ENCODE results near the gene MFSD6.
"Not testable (repeated sequence)": the region's sequence is repeated elsewhere in the genome, so short reads cannot be mapped to it uniquely, and the experiment has no call there.

Gene MFSD6

DNA sequence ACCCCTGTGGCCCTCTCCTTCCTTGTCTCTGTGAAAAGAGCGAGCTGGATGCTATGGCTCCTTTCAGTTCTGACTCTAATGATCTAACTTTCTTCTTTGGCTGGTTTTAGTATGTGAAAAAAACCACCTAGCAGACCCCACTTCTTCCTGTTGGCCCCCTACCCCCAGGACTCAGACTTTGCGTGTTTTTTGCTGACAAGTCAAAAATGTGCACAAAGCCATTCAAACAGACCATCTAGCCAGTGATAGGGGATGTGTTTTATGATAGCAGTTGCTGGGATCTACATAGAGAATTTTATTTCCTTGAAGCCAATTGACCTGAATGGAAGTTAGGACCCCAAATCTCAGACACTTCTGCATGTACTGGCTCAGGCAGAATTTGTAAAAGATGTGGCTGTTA is 49.1 kb downstream of the MFSD6 start:
- no peaks in the 10 kb centered on the region for H3K27me3 ChIP-seq
- no peaks in the 10 kb centered on the region; the same call in 1 of the 2 replicates for H4K20me1 ChIP-seq
- TF ChIP-seq Cebpa-rat (IDR thresholded peaks at IDR 0.05) = no peak
- no peak overlapping the region for H3K9ac ChIP-seq
- H3K36me3 ChIP-seq = peaks cover 17% of the 10 kb centered on the region; the same call in 1 of the 2 replicates
- H3K4me3 ChIP-seq = no peak overlapping the region
- H3K4me1 ChIP-seq = no peaks in the 10 kb centered on the region
- H3K4me2 ChIP-seq = no peak overlapping the region
- no peaks in the 10 kb centered on the region for H3K9me3 ChIP-seq
- H3K27ac ChIP-seq = no peak overlapping the region

DNA sequence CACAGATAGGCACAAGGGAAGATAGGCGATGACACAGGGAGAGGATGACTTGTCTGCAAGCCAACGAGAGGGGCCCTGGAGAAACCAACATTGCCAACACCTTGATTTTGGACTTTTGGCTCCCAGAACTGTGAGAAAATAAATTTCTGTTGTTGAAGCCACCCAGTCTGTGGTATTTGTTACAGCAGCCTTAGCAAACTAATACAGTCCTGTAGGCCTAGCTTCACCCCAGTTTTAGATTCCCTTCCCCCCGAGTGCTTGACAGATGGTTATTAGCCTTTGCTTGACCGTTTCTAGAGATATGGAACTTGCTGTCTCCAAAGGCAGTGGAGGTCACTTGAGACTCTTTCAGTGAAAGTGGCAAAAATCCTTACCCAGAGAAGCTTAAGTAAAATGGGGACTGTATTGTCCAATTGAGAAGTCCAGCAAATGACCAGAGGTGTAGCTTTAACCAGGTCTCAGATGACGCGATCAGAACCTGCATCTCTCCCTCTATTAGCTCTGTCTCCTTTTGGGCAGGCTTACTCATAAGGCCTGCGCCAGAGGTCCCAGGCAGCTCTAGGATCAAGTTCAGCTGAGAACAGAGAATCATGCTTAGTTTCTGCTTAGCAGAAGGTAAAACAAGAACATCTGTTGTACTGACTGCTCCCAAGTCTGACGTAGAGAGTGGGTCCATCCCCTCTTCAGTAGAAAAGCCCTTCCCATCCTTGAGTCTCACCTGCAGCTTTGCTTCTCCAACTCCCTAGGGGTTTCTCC is 50.4 kb downstream of the MFSD6 start:
- H3K27me3 ChIP-seq = no peaks in the 10 kb centered on the region
- no peaks in the 10 kb centered on the region for H3K9me3 ChIP-seq
- no peaks in the 10 kb centered on the region for H3K4me1 ChIP-seq
- H4K20me1 ChIP-seq = no peaks in the 10 kb centered on the region; the same call in 1 of the 2 replicates
- H3K9ac ChIP-seq = no peak overlapping the region
- no peak overlapping the region for H3K4me2 ChIP-seq
- no peak overlapping the region for H3K4me3 ChIP-seq
- H3K27ac ChIP-seq = no peak overlapping the region
- H3K36me3 ChIP-seq = peaks cover 25% of the 10 kb centered on the region; the same call in 1 of the 2 replicates
- no peak for TF ChIP-seq Cebpa-rat (IDR thresholded peaks at IDR 0.05)

DNA sequence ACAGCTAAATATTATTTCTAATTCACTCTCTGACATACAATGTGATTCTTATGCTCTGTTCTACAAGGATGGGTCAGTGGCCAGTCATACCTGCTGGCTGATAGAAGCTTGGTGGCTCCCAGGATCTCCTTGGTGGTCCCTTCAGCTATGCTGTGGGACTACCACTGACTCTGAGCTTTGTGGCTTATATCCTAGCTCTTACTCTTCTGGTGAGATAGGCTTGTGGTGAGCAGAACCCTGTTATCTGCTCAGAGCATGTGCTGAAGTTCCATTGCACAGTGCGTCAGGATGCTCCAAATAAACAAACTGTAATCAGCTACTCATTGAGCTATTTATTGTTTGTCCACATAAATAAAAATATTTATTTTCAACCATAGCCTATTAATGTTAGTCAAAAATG is 51.7 kb downstream of the MFSD6 start:
- no peaks in the 10 kb centered on the region for H4K20me1 ChIP-seq
- peaks cover 25% of the 10 kb centered on the region; the same call in 1 of the 2 replicates for H3K36me3 ChIP-seq
- no peak overlapping the region for H3K9ac ChIP-seq
- no peak overlapping the region for H3K4me3 ChIP-seq
- no peak for TF ChIP-seq Cebpa-rat (IDR thresholded peaks at IDR 0.05)
- peaks cover 3% of the 10 kb centered on the region; the same call in 1 of the 2 replicates for H3K4me1 ChIP-seq
- no peak overlapping the region for H3K27ac ChIP-seq
- no peaks in the 10 kb centered on the region for H3K9me3 ChIP-seq
- H3K27me3 ChIP-seq = no peaks in the 10 kb centered on the region
- H3K4me2 ChIP-seq = no peak overlapping the region

DNA sequence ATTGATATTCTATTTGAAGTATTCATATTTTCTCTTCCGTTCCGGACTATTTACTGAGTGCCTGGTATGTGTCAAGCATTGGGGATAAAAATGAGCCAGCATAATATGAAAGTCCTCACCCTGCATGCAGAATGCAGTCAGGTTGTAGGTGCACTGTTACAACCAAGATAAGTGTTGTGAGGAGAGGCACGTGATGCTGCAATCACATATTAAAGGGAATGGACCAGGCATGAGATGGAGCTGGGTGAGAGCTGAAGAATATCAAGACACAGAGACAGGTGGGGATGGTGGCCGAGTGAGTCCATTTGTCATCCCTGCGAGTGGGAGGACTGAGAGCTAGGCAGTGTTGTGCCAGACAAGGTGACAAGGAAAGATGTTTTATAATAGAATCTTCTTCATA is 52.3 kb downstream of the MFSD6 start:
- Histone ChIP-seq H3K4me1 (peaks cover 7% of the 10 kb centered on the region; the same call in 1 of the 2 replicates), H3K36me3 (peaks cover 25% of the 10 kb centered on the region; the same call in 1 of the 2 replicates), H3K9me3 (no peaks in the 10 kb centered on the region), H4K20me1 (no peaks in the 10 kb centered on the region), H3K4me2 (no peak overlapping the region), H3K9ac (no peak overlapping the region), H3K4me3 (no peak overlapping the region), H3K27me3 (no peaks in the 10 kb centered on the region), H3K27ac (no peak overlapping the region)
- no peak for TF ChIP-seq Cebpa-rat (IDR thresholded peaks at IDR 0.05)

DNA sequence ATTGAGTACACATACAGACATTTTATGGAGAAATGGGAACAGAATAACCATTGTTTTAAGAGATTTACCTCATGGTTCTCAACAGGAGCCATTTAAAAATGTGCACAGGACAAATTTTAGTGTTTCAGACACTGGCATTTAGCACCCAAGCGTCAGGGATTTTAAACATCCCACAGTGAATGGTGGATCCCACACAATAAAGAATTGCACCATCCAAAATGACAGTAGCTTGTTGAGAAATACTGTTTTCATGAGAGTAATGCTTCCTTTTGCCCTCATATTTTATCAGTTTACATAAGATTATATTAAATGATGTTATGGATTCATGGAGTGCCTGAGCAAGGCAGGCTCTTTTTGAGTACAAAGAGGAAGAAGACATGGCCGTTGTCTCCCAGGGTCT is 54.0 kb downstream of the MFSD6 start:
- H3K9ac ChIP-seq = no peak overlapping the region
- TF ChIP-seq Cebpa-rat (IDR thresholded peaks at IDR 0.05) = no peak
- H3K27me3 ChIP-seq = no peaks in the 10 kb centered on the region
- H4K20me1 ChIP-seq = no peaks in the 10 kb centered on the region
- H3K27ac ChIP-seq = no peak overlapping the region
- H3K4me2 ChIP-seq = no peak overlapping the region
- H3K36me3 ChIP-seq = peaks cover 14% of the 10 kb centered on the region; the same call in 1 of the 2 replicates
- H3K4me1 ChIP-seq = peaks cover 7% of the 10 kb centered on the region; the same call in 1 of the 2 replicates
- H3K4me3 ChIP-seq = no peak overlapping the region
- no peaks in the 10 kb centered on the region for H3K9me3 ChIP-seq

GRCh38 chr2:190462611-190463010 is 54.5 kb downstream of the MFSD6 start:
- no peak for TF ChIP-seq Cebpa-rat (IDR thresholded peaks at IDR 0.05)
- H3K4me2 ChIP-seq = no peak overlapping the region
- H3K36me3 ChIP-seq = 0 out of 2 replicates have a peak, but pooled peaks cover 11% of the 10 kb centered on the region

GRCh38 chr2:190465060-190465459 is 56.9 kb downstream of the MFSD6 start:
- TF ChIP-seq Cebpa-rat (IDR thresholded peaks at IDR 0.05) = no peak
- no peaks in the 10 kb centered on the region for H3K9me3 ChIP-seq
- peaks cover 32% of the 10 kb centered on the region for H3K4me1 ChIP-seq
- no peak overlapping the region for H3K4me2 ChIP-seq
- no peak overlapping the region for H3K9ac ChIP-seq
- H3K27ac ChIP-seq = no peak overlapping the region
- H4K20me1 ChIP-seq = no peaks in the 10 kb centered on the region
- H3K4me3 ChIP-seq = no peak overlapping the region
- 0 out of 2 replicates have a peak, but pooled peaks cover 8% of the 10 kb centered on the region for H3K36me3 ChIP-seq
- H3K27me3 ChIP-seq = no peaks in the 10 kb centered on the region

More at GRCh38 chr2:190462611-190463010, 54.5 kb downstream of the MFSD6 start:
- Histone ChIP-seq H3K4me3 (no peak overlapping the region), H3K9ac (no peak overlapping the region), H3K27ac (no peak overlapping the region), H4K20me1 (no peaks in the 10 kb centered on the region), H3K27me3 (no peaks in the 10 kb centered on the region), H3K4me1 (peaks cover 8% of the 10 kb centered on the region; the same call in 1 of the 2 replicates), H3K9me3 (no peaks in the 10 kb centered on the region)

DNA sequence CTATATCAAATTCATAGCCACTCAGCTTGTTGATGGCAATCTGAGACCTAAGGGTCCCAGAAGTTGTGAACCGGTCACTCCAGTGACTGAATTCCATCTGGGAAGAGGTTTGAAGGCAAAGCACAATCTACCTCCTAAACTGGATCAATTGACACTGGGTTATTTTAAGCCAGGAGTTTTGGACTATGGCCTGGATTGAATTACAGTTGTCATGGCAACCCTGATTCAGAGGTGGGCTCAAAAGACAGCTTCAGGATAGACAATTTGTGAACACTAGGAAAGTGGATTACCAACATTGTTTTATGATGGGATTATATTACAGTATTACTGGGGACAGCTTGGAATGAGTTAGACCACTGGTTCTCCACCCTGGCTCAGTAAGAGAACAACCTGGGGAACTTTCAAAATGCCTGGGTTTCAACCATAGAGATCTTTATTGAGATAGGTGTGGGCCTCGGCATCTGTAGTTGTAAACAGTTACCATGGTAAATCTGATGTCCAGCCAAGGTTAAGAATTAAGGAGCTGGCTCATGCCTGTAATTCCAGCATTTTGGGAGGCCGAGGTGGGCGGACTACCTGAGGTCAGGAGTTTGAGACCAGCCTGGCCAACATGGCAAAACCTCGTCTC is 58.8 kb downstream of the MFSD6 start:
- TF ChIP-seq Cebpa-rat (IDR thresholded peaks at IDR 0.05) = no peak
- Histone ChIP-seq H3K27me3 (no peaks in the 10 kb centered on the region), H3K36me3 (peaks cover 17% of the 10 kb centered on the region), H3K27ac (no peak overlapping the region), H3K9ac (no peak overlapping the region), H3K4me3 (no peak overlapping the region), H3K4me1 (peaks cover 32% of the 10 kb centered on the region), H3K4me2 (no peak overlapping the region), H3K9me3 (peaks cover 9% of the 10 kb centered on the region), H4K20me1 (no peaks in the 10 kb centered on the region)

DNA sequence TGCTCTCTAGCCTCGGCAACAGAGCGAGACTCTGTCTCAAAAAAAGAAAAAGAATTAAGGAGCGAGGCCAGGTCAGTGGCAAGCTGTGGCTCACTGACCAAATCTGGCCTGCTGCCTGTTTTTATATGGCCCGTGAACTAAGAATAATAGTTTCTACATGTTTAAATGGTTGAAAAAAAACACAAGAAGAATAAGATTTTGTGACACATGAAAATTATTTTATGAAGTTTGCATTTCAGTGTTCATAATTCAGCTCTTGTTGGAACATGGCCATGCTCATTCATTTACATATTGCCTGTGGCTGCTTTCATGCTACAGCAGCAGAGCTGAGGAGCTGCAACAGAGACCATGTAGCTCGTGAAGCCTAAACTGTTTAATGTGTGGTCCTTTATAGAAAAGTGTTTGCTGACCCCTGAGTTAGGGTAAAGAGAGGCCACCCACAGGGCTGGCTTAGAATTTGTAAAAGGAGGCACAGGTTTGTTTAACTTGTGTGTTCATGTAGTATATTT is 59.5 kb downstream of the MFSD6 start:
- Histone ChIP-seq H3K4me2 (no peak overlapping the region), H3K4me3 (no peak overlapping the region), H4K20me1 (no peaks in the 10 kb centered on the region), H3K27me3 (no peaks in the 10 kb centered on the region), H3K4me1 (peaks cover 32% of the 10 kb centered on the region), H3K36me3 (peaks cover 13% of the 10 kb centered on the region), H3K9me3 (peaks cover 9% of the 10 kb centered on the region), H3K9ac (no peak overlapping the region), H3K27ac (no peak overlapping the region)
- no peak for TF ChIP-seq Cebpa-rat (IDR thresholded peaks at IDR 0.05)

DNA sequence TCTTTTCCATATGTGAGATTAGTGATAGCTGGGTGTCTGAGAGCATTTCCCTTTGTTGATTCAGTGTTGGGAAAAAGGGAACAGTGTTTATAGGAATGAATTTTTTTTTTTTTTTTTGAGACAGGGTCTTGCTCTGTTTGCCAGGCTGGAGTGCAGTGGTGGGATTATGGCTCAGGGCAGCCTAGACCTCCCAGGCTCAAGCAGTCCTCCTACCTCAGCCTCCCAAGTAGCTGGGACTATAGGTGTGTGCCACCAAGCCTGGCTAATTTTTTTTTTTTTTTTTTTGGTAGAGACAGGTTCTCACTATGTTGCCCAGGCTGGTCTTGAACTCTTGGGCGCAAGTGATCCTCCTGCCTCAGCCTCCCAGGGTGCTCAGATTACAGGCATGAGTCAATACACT is 60.2 kb downstream of the MFSD6 start:
- H3K9ac ChIP-seq, H4K20me1 ChIP-seq, H3K27me3 ChIP-seq, H3K4me3 ChIP-seq, H3K27ac ChIP-seq, H3K9me3 ChIP-seq, H3K36me3 ChIP-seq: not testable (repeated sequence)
- Histone ChIP-seq H3K4me2 (peak overlapping the region; percentile 59; the same call in 1 of the 2 replicates), H3K4me1 (peaks cover 32% of the 10 kb centered on the region)
